Measurements from ENCODE around the gene MRPL14. TPM values are rescaled to one million over a fixed set of nuclear protein-coding genes. Genes with fewer than 3 reads are reported as not detected.

MRPL14 gene
- total and polyA plus RNA-seq, 9 of the 15 experiments (the other 6 are each of a cell fraction or from before 2014, with no cell fraction given): 126 to 424 (median 165) TPM

GRCh38 chr6:44073612-44074438, 53.4 kb downstream of the MRPL14 start (continued):
- TF ChIP-seq ZNF444 (CRISPR knock-in tag; IDR thresholded peaks at IDR 0.05) (no peak), ZNF75A (CRISPR knock-in tag; IDR thresholded peaks at IDR 0.05) (no peak), SETDB1 (IDR thresholded peaks at IDR 0.05; ENCODE audit: low read length) (no peak), SFPQ (IDR thresholded peaks at IDR 0.05; ENCODE audit: low read depth, low read length) (no peak), IRF1 (CRISPR knock-in tag; IDR thresholded peaks at IDR 0.05; ENCODE audit: borderline replicate concordance) (no peak), ZZZ3 (IDR thresholded peaks at IDR 0.05) (no peak), TRIM25 (IDR thresholded peaks at IDR 0.05; ENCODE audit: borderline replicate concordance) (no peak), ARNT (IDR thresholded peaks at IDR 0.05) (no peak), MED1 (CRISPR knock-in tag; IDR thresholded peaks at IDR 0.05; ENCODE audit: borderline replicate concordance) (no peak), ZBTB7A (IDR thresholded peaks at IDR 0.05; ENCODE audit: borderline replicate concordance, control insufficient read depth, low read depth, low read length) (peak; percentile 79; the same call in 1 of the 2 replicates), RBM17 (IDR thresholded peaks at IDR 0.05; ENCODE audit: borderline replicate concordance, low read depth, low read length) (no peak), ZNF140 (CRISPR knock-in tag; IDR thresholded peaks at IDR 0.05) (no peak), DIDO1 (tag; IDR thresholded peaks at IDR 0.05; ENCODE audit: low read depth) (no peak), SMARCC2 (IDR thresholded peaks at IDR 0.05; ENCODE audit: low read depth) (no peak), MCM2 (IDR thresholded peaks at IDR 0.05; ENCODE audit: low read depth) (no peak), MBD2 (IDR thresholded peaks at IDR 0.05; ENCODE audit: borderline replicate concordance, low read depth) (no peak; the same call in 1 of the 2 replicates), HNRNPK (IDR thresholded peaks at IDR 0.05; ENCODE audit: low read depth, low read length, poor library complexity, severe bottlenecking) (no peak), ZNF785 (CRISPR knock-in tag; IDR thresholded peaks at IDR 0.05) (no peak), TEAD1 (CRISPR knock-in tag; IDR thresholded peaks at IDR 0.05) (peak in 1 of 2 experiments; percentile 49; a peak in 2 of 4 replicates), CHCHD3 (CRISPR knock-in tag; IDR thresholded peaks at IDR 0.05) (no peak), SAP30 (IDR thresholded peaks at IDR 0.05; ENCODE audit: borderline replicate concordance, insufficient read depth, low read depth, low read length, poor library complexity, severe bottlenecking) (no peak)

Measured in K562 (cell line).